HEK293 (cell line): Measurements from ENCODE around the gene MRPL21.

Experiments
- CTCF ChIA-PET: fragments of 350-600 bp; formaldehyde crosslinking; extraction: SDS; loops from one replicate; lab custom pipeline; 2021; ENCODE audit warnings: antibody characterized with exemption; lab: Yijun Ruan, JAX
- POLR2A ChIA-PET: fragments of 300-600 bp; formaldehyde crosslinking; extraction: SDS; loops from one replicate; lab custom pipeline; 2020; ENCODE audit warnings: antibody characterized with exemption, inconsistent platforms; lab: Yijun Ruan, JAX
- H3K27ac ChIP-seq: fragments of 200-500 bp; sonication (Bioruptor generic); 2 replicates; pipeline ENCODE4 v1.5.1; 2014; ENCODE audit warnings: low read depth, low read length, control low read depth, inconsistent platforms; ENCODE audit errors: extremely low read depth
- H3K36me3 ChIP-seq, 2 experiments: fragments of 200-500 bp in 1 of 2; sonication (Bioruptor generic) in 1 of 2; 1 replicate in 1 of 2; 2 replicates in 1 of 2; pipeline ENCODE4 v1.5.1; 2014 to 2017; ENCODE audit warnings: inconsistent platforms in 2 of 2, low read length in 2 of 2; ENCODE audit not compliant: control insufficient read depth in 2 of 2, insufficient read depth in 1 of 2
- H3K4me1 ChIP-seq: fragments of 200-500 bp; sonication (Bioruptor generic); 2 replicates; pipeline ENCODE4 v1.5.1; 2014; ENCODE audit warnings: mild to moderate bottlenecking, low read length, inconsistent platforms; ENCODE audit not compliant: control insufficient read depth, insufficient read depth
- H3K4me3 ChIP-seq: 2 replicates; pipeline ENCODE4 v1.5.1; 2011; ENCODE audit warnings: low read depth, mild to moderate bottlenecking, control low read depth, low read length, moderate library complexity
- H3K9me3 ChIP-seq: fragments of 200-500 bp; sonication (Bioruptor generic); 2 replicates; pipeline ENCODE4 v1.5.1; 2014; ENCODE audit warnings: low read depth, low read length, inconsistent platforms; ENCODE audit not compliant: control insufficient read depth, insufficient read depth
- FEZF1 ChIP-seq: fragments of 450-650 bp; formaldehyde crosslinking; IDR thresholded peaks from 2 replicates; pipeline ENCODE4 v1.5.1; 2016; ENCODE audit warnings: missing biosample characterization, missing genetic modification characterization
- GFI1B ChIP-seq: fragments of 450-650 bp; formaldehyde crosslinking; IDR thresholded peaks from 2 replicates; pipeline ENCODE4 v1.5.1; 2016; ENCODE audit warnings: missing biosample characterization, missing genetic modification characterization
- MYNN ChIP-seq: fragments of 450-650 bp; formaldehyde crosslinking; IDR thresholded peaks from 2 replicates; pipeline ENCODE4 v1.5.1; 2016; ENCODE audit warnings: missing biosample characterization, missing genetic modification characterization, borderline replicate concordance
- TCF7L2 ChIP-seq: IDR thresholded peaks from 2 replicates; pipeline ENCODE4 v1.6.1; 2011; ENCODE audit warnings: low read depth, mild to moderate bottlenecking, inconsistent platforms, low read length, moderate library complexity, borderline replicate concordance
- ZBTB17 ChIP-seq: fragments of 450-650 bp; formaldehyde crosslinking; IDR thresholded peaks from 2 replicates; pipeline ENCODE4 v1.5.1; 2016; ENCODE audit warnings: missing biosample characterization, missing genetic modification characterization
- ZBTB21 ChIP-seq: fragments of 450-650 bp; formaldehyde crosslinking; IDR thresholded peaks from 2 replicates; pipeline ENCODE4 v1.5.1; 2017; ENCODE audit warnings: missing biosample characterization, missing genetic modification characterization
- ZBTB7A ChIP-seq: fragments of 450-650 bp; formaldehyde crosslinking; IDR thresholded peaks from 2 replicates; pipeline ENCODE4 v1.5.1; 2016; ENCODE audit warnings: low read depth, missing biosample characterization, missing genetic modification characterization
- ZFP37 ChIP-seq: fragments of 450-650 bp; formaldehyde crosslinking; IDR thresholded peaks from 2 replicates; pipeline ENCODE4 v1.5.1; 2016; ENCODE audit warnings: missing biosample characterization, missing genetic modification characterization
- ZNF121 ChIP-seq: fragments of 450-650 bp; formaldehyde crosslinking; IDR thresholded peaks from 2 replicates; pipeline ENCODE4 v1.5.1; 2016; ENCODE audit warnings: missing biosample characterization, missing genetic modification characterization
- ZNF140 ChIP-seq: fragments of 450-650 bp; formaldehyde crosslinking; IDR thresholded peaks from 2 replicates; pipeline ENCODE4 v1.5.1; 2016; ENCODE audit warnings: missing biosample characterization, missing genetic modification characterization
- ZNF529 ChIP-seq: fragments of 450-650 bp; formaldehyde crosslinking; IDR thresholded peaks from 2 replicates; pipeline ENCODE4 v1.5.1; 2017; ENCODE audit warnings: missing genetic modification characterization, missing biosample characterization; ENCODE audit not compliant: insufficient replicate concordance
- ZNF596 ChIP-seq: fragments of 450-650 bp; IDR thresholded peaks from 2 replicates; pipeline ENCODE4 v1.5.0; 2018; ENCODE audit warnings: missing biosample characterization, mild to moderate bottlenecking, missing genetic modification characterization, moderate library complexity
- ZNF629 ChIP-seq: fragments of 450-650 bp; formaldehyde crosslinking; IDR thresholded peaks from 2 replicates; pipeline ENCODE4 v1.5.1; 2017; ENCODE audit warnings: missing biosample characterization, missing genetic modification characterization
- ZNF660 ChIP-seq: fragments of 450-650 bp; IDR thresholded peaks from 2 replicates; pipeline ENCODE4 v1.5.1; 2018; ENCODE audit warnings: missing biosample characterization, mild to moderate bottlenecking, missing genetic modification characterization
- ZNF768 ChIP-seq: fragments of 450-650 bp; formaldehyde crosslinking; IDR thresholded peaks from 2 replicates; pipeline ENCODE4 v1.5.1; 2018; ENCODE audit warnings: missing biosample characterization, mild to moderate bottlenecking, missing genetic modification characterization
- ZSCAN23 ChIP-seq: fragments of 450-650 bp; formaldehyde crosslinking; IDR thresholded peaks from 2 replicates; pipeline ENCODE4 v1.5.1; 2016; ENCODE audit warnings: missing biosample characterization, missing genetic modification characterization
- TF ChIP-seq, protein P1 (sequence below): fragments of 450-650 bp; formaldehyde crosslinking; IDR thresholded peaks from 2 replicates; pipeline ENCODE4 v1.5.1; 2017; ENCODE audit warnings: missing biosample characterization, missing genetic modification characterization
- TF ChIP-seq, protein P2 (sequence below): fragments of 450-650 bp; formaldehyde crosslinking; IDR thresholded peaks from 2 replicates; pipeline ENCODE4 v1.5.1; 2016; ENCODE audit warnings: missing biosample characterization, missing genetic modification characterization

MRPL21 gene

GRCh38 chr11:68950270-68950669 lies 46.6 kb upstream of the MRPL21 start:
- no peak overlapping the region for H3K27ac ChIP-seq
- ChIA-PET POLR2A (interaction anchor here (0.6 to 0.7 kb wide), 2 partner anchors 98 to 726 kb away, joined by 3 to 4 read pairs; partner anchors contain the start of gene TPCN2), CTCF (interaction anchor here (0.6 to 0.9 kb wide), 3 partner anchors 188 to 367 kb away, joined by 3 to 4 read pairs (median 4); no protein-coding TSS in a partner anchor)
- no peaks in the 10 kb centered on the region for H3K36me3 ChIP-seq
- H3K4me1 ChIP-seq: no peaks in the 10 kb centered on the region
- H3K4me3 ChIP-seq: no peak overlapping the region
- no peaks in the 10 kb centered on the region for H3K9me3 ChIP-seq
- no peak for TF ChIP-seq ZBTB21 (tag by site-specific recombination)
- TF ChIP-seq ZNF529: no peak
- no peak for TF ChIP-seq ZNF596 (tag by site-specific recombination)
- TF ChIP-seq, protein P1, sequence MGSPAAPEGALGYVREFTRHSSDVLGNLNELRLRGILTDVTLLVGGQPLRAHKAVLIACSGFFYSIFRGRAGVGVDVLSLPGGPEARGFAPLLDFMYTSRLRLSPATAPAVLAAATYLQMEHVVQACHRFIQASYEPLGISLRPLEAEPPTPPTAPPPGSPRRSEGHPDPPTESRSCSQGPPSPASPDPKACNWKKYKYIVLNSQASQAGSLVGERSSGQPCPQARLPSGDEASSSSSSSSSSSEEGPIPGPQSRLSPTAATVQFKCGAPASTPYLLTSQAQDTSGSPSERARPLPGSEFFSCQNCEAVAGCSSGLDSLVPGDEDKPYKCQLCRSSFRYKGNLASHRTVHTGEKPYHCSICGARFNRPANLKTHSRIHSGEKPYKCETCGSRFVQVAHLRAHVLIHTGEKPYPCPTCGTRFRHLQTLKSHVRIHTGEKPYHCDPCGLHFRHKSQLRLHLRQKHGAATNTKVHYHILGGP (tag by site-specific recombination): no peak
- TF ChIP-seq TCF7L2: no peak
- no peak for TF ChIP-seq ZSCAN23 (tag by site-specific recombination)
- TF ChIP-seq ZNF140 (tag by site-specific recombination): no peak
- TF ChIP-seq ZFP37: no peak
- no peak for TF ChIP-seq ZNF629 (tag by site-specific recombination)
- TF ChIP-seq GFI1B (tag by site-specific recombination): no peak

DNA sequence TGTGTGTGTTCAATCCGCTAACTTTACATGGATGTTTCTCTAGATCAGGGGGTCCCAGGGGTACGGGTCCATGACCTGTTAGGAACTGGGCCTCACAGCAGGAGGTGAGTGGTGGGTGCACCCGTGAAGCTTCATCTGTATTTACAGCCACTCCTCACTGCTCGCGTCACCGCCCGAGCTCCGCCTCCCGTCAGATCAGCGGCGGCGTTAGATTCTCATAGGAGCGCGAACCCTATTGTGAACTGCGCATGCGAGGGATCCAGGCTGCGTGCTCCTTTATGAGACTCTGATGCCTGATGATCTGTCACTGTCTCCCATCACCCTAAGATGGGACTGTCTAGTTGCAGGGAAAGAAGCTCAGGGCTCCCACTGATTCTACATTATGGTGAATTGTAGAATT lies 45.3 kb upstream of the MRPL21 start:
- Histone ChIP-seq H3K27ac (no peak overlapping the region), H3K4me1 (no peaks in the 10 kb centered on the region), H3K36me3 (no peaks in the 10 kb centered on the region), H3K9me3 (no peaks in the 10 kb centered on the region), H3K4me3 (no peak overlapping the region)
- ChIA-PET POLR2A (no interaction called here), CTCF (interaction anchor here (1.5 to 1.7 kb wide), 2 partner anchors 44 to 141 kb away, joined by 3 to 5 read pairs; no protein-coding TSS in a partner anchor)
- no peak for TF ChIP-seq ZNF660
- TF ChIP-seq MYNN (tag by site-specific recombination): no peak
- TF ChIP-seq ZBTB17 (tag by site-specific recombination): no peak
- TF ChIP-seq, protein P2, sequence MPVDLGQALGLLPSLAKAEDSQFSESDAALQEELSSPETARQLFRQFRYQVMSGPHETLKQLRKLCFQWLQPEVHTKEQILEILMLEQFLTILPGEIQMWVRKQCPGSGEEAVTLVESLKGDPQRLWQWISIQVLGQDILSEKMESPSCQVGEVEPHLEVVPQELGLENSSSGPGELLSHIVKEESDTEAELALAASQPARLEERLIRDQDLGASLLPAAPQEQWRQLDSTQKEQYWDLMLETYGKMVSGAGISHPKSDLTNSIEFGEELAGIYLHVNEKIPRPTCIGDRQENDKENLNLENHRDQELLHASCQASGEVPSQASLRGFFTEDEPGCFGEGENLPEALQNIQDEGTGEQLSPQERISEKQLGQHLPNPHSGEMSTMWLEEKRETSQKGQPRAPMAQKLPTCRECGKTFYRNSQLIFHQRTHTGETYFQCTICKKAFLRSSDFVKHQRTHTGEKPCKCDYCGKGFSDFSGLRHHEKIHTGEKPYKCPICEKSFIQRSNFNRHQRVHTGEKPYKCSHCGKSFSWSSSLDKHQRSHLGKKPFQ (tag by site-specific recombination): no peak
- no peak for TF ChIP-seq ZBTB7A (tag by site-specific recombination)
- no peak for TF ChIP-seq ZNF768 (tag by site-specific recombination)
- TF ChIP-seq ZNF121 (tag by site-specific recombination): no peak

DNA sequence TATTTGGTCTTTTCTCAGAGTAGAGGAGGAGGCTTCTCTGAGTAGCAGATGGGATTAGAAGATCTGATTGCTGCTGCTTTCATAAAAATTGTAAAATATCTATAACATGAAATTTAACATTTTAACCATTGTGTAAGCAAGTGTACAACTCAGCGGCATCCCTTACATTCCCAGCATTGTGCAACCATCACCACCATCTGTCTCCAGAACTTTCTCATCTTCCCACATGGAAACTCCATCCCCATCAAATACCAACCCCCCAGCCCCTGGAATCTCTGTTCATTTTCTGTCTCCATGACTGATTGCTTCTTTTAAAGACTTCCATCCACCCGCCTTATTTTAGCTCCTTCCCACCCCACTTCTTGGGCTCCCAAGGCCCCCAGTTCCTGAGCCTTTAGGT lies 44.9 kb upstream of the MRPL21 start:
- Histone ChIP-seq H3K4me1 (no peaks in the 10 kb centered on the region), H3K27ac (no peak overlapping the region), H3K4me3 (no peak overlapping the region), H3K9me3 (no peaks in the 10 kb centered on the region), H3K36me3 (no peaks in the 10 kb centered on the region)
- no peak for TF ChIP-seq FEZF1 (tag by site-specific recombination)
- ChIA-PET POLR2A (no interaction called here), CTCF (interaction anchor here (1.5 to 1.7 kb wide), 2 partner anchors 43 to 141 kb away, joined by 3 to 5 read pairs; no protein-coding TSS in a partner anchor)
